Measurements from ENCODE around the gene SORCS2.

SORCS2 gene

DNA sequence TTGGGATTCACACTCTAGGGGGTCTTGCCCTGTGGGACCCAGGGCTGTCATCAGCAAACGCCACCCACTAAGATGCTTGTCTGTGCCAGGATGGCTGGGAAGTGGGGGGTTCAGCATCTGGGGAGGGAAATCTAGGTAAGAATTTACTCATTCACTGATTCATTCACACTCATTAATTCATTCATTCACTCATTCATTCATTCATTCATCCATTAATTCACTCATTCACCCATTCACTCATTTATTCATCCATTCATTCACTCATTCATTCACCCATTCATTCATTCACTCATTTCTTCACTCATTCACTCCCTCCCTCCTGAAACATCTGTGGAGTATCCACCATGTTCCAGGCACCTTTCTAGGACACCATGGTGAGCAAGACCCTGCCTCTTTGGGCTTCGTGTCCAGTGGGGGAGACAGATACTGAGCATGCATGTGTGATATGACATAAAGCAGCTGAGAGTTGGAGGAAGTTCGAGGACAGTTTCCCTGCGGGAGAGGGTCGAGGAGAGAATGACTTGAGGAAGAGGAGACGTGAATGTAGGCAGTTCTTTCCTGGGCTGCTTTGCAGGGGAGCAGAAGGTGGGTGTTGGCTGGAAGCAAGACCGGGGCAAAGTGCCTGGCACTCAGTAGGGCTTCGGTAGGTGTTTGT, 90.6 kb downstream of the SORCS2 start:
- no peak overlapping the region for H3K4me3 ChIP-seq (ENCODE audit: low read depth, low read length)
- in situ Hi-C loops (cut with HindIII; ENCODE audit: low pct_ligation_motif_present, low sequenced_read_pairs) = no loop called here
- no peak for DNase-seq
- TF ChIP-seq, protein P1, sequence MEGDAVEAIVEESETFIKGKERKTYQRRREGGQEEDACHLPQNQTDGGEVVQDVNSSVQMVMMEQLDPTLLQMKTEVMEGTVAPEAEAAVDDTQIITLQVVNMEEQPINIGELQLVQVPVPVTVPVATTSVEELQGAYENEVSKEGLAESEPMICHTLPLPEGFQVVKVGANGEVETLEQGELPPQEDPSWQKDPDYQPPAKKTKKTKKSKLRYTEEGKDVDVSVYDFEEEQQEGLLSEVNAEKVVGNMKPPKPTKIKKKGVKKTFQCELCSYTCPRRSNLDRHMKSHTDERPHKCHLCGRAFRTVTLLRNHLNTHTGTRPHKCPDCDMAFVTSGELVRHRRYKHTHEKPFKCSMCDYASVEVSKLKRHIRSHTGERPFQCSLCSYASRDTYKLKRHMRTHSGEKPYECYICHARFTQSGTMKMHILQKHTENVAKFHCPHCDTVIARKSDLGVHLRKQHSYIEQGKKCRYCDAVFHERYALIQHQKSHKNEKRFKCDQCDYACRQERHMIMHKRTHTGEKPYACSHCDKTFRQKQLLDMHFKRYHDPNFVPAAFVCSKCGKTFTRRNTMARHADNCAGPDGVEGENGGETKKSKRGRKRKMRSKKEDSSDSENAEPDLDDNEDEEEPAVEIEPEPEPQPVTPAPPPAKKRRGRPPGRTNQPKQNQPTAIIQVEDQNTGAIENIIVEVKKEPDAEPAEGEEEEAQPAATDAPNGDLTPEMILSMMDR (IDR thresholded peaks at IDR 0.05; ENCODE audit: low read depth, low read length, missing control alignments) = no peak
- no peak overlapping the region for H3K27ac ChIP-seq
- no peaks in the 10 kb centered on the region for H3K27me3 ChIP-seq (replicated peaks)
- no peaks in the 10 kb centered on the region for H3K36me3 ChIP-seq (replicated peaks)

DNA sequence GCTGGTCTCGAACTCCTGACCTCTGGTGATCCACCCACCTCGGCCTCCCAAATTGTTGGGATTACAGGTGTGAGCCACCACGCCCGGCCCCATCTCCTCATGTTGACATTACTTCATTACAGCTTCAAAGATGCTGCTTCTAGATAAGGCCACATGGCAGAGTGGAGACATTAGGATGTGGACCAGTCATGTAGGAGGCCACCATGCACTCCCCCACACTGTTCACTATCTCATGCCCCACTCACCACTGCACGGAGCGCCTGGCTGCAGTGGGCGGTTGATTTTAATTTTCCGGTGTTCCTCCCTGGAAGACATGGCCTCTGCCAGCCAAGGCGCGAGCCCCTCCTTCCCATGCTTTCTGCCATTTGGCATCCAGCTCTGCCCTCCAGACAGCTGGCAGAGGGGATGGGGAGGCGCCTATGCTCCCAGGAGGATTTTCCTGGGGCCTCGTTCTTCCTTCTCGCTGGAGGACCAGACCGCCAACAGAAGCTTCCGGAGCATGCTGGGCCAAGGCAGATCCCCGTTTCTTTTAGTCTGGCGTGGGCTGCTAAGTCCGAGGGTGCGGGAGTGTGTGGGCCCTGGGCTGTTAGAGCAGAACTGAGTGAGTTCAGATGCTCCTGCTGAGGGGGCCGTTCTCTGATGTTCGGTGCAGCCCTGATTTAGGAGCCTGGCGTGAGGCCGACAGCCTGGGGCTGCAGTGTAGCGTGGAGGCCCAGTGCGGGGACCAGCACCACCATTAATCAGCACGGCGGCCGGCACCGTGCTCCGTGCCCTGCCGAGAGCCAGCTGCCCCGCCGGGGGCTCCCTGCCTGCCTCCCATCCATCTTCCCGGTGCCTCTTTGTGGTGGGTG, 93.1 kb downstream of the SORCS2 start:
- H3K27ac ChIP-seq = no peak overlapping the region
- TF ChIP-seq, protein P1 (IDR thresholded peaks at IDR 0.05; ENCODE audit: low read depth, low read length, missing control alignments) = no peak
- no peaks in the 10 kb centered on the region for H3K27me3 ChIP-seq (replicated peaks)
- no peak overlapping the region for H3K4me3 ChIP-seq (ENCODE audit: low read depth, low read length)
- DNase-seq = no peak
- H3K36me3 ChIP-seq (replicated peaks) = no peaks in the 10 kb centered on the region
- in situ Hi-C loops (cut with HindIII; ENCODE audit: low pct_ligation_motif_present, low sequenced_read_pairs) = loop anchor here (5.0 kb wide), 1 partner anchor 63 kb away; no protein-coding TSS in a partner anchor

DNA sequence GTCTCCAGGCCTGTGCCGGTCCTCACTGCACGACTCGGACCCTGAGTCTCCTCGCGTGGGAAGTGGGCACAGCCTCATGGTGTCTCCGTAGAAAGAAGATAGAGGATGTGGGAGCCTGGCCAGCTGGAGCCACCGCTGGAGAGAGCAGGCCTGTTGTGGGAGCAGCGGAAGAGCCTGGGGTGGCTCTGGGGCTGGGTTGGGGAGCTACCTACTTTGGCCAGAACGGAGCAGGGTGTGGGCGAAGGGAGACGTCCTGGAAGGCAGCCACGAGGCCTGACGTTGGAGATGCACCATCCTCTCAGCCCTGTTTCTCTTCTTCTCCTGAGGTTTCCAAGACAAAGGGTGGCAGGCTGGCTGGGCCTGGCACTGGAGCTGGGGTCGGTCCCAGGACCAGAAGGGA, 93.8 kb downstream of the SORCS2 start:
- no peaks in the 10 kb centered on the region for H3K27me3 ChIP-seq (replicated peaks)
- DNase-seq = no peak

DNA sequence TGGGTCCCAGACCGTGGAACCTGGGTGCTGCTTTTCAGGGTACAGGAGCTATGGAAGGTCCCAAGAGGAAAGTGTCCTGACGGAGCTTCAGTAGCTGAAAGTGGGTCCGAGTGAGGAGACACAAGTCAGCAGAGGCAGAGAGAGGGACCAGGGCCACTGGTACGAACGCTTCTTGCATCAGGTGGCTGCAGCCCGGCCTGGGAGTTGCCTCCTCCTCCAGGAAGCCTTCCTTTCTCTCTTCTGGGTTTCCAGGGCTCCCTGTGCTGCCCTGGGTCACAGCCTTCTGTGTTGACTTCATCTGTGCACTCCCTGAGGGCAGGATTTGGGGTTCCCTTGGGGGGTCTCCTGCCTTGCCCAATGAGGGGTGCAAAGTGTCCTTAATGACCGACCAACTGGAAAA, 94.5 kb downstream of the SORCS2 start:
- DNase-seq = no peak
- H3K27me3 ChIP-seq (replicated peaks) = peaks cover 2% of the 10 kb centered on the region
- H3K27ac ChIP-seq = no peak overlapping the region
- no peak overlapping the region for H3K4me3 ChIP-seq (ENCODE audit: low read depth, low read length)
- TF ChIP-seq, protein P1 (IDR thresholded peaks at IDR 0.05; ENCODE audit: low read depth, low read length, missing control alignments) = no peak
- no peaks in the 10 kb centered on the region for H3K36me3 ChIP-seq (replicated peaks)
- in situ Hi-C loops (cut with HindIII; ENCODE audit: low pct_ligation_motif_present, low sequenced_read_pairs) = loop anchor here (5.0 kb wide), 1 partner anchor 64 kb away; no protein-coding TSS in a partner anchor

More for the DNA sequence above, 93.8 kb downstream of the SORCS2 start:
- Histone ChIP-seq H3K36me3 (replicated peaks) (no peaks in the 10 kb centered on the region), H3K27ac (no peak overlapping the region), H3K4me3 (ENCODE audit: low read depth, low read length) (no peak overlapping the region)
- TF ChIP-seq, protein P1 (IDR thresholded peaks at IDR 0.05; ENCODE audit: low read depth, low read length, missing control alignments) = no peak
- in situ Hi-C loops (cut with HindIII; ENCODE audit: low pct_ligation_motif_present, low sequenced_read_pairs) = loop anchor here (5.0 kb wide), 1 partner anchor 64 kb away; no protein-coding TSS in a partner anchor

DNA sequence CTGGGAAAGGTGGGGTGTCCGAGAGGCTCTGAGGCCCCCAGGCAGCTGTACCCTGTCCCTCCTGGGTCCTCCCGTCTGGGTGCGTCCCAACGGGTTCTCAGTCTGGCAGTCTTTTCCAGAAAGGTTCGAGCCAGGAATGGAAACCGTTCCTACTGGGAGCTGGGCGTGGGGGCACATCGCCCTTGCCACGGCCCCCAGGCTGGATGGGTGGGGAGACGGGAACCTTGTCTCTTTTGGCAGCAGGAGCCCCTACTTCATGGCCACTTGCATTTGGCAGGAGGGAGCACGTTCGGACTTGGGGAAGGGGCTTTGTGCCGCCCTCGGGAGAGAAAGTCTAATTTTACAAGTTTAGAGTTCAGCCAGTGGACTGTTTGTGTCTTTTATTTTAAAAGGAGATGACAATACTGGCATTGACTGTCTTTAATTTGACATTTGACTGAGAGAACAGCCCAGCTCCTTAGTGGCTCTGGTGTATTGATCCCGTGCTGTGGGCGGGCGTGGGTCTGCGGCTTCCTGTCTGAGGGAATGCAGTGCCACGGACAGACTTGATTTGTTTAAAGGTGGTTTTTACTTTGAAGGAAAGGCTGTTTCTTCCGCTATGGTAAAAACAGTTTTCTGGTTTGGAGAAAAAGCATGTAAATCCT, 95.1 kb downstream of the SORCS2 start:
- Histone ChIP-seq H3K4me3 (ENCODE audit: low read depth, low read length) (no peak overlapping the region), H3K27ac (no peak overlapping the region), H3K36me3 (replicated peaks) (no peaks in the 10 kb centered on the region), H3K27me3 (replicated peaks) (peaks cover 4% of the 10 kb centered on the region)
- TF ChIP-seq, protein P1 (IDR thresholded peaks at IDR 0.05; ENCODE audit: low read depth, low read length, missing control alignments) = no peak
- no peak for DNase-seq
- in situ Hi-C loops (cut with HindIII; ENCODE audit: low pct_ligation_motif_present, low sequenced_read_pairs) = loop anchor here (5.0 kb wide), 1 partner anchor 65 kb away; no protein-coding TSS in a partner anchor

Measured in brain microvascular endothelial cell (primary cell).